HG03457 (cell line): Measurements from ENCODE around the gene CA5B.
"Not testable (repeated sequence)": the region's sequence is repeated elsewhere in the genome, so short reads cannot be mapped to it uniquely, and the experiment has no call there.

Experiments
- ATAC-seq: cut with Tn5 transposase; IDR thresholded peaks from one replicate; pipeline ENCODE4 v1.9.1; 2021; ENCODE audit warnings: moderate number of reproducible peaks; ENCODE audit not compliant: unreplicated experiment

Gene CA5B

DNA sequence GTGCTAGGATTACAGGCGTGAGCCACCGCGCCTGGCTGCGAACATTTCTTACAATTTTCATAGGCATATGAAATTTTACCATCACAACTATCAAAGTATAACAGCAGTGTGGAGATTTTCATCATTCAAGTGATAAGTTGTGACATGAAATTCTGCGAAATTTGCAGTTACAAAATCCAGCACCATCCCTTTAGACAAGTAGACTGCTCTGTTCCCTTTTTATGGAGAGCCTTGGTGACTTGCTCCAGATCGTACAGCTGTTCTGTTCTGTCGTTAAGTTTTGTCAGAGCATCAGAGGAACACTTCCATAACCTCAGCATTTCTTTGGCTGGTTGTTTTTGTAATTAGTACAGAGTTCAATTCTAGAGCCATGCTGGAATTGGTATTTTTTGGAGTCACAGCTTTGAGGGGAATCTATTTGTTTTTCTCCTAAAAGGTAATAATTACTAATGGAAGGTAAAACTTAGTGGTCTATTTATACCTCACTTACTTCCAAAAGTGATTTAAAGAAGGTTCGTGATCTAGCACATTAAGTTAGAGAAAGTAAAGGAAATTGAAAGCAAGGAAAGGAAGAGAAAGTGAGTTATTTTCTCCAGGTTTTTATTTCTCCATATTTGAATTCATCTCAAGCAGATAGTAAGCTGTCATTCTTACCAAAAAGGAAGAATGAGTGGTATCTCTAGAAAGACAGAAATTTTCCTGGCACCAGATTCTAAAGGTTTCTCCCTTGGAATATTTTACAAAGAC is 74.3 kb downstream of the CA5B start:
- no peak for ATAC-seq

DNA sequence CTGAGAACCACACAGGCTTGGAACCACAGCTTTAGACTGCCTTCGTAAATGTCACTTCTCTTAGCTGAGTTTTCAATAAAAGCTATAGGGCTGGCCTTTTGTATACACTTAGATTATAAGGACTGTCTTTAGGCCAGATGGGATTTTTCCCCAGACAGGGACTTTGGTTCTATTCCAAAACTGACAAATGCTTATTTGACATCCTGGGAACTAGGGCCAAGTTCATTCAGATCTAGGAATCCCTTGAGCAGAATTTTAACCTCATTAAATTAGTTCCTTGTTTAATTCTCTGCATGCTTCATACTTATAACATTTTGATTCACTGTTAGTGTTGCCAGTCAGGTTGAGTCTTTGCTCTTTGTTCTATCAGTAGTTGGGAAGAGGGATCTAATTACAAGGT is 75.3 kb downstream of the CA5B start:
- no peak for ATAC-seq

DNA sequence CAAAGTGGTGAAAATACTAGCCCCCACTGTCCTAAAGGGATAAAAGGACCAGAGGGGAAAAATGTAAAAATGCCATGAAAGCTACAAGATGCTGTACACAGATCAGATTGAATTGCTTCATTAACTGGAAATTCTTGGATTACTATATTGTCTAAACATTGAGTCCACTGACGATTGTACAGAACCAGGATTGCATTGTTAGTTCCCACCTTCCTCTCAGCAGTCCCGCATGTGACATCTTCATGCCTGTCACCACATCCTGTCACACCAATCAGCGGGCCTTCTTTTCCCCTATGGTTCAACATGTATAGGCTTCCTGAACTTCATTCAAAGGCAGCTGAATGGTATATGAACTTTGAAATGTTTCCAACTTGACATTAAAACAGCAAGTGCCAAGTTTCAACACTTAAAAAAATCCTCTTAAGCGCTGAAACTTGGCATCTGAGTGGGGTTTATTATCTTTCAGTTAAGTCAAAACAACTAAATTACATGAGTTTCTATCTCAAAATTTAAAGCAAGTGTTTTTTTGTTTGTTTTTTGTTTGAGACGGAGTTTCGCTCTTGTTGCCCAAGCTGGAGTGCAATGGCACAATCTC is 76.8 kb downstream of the CA5B start:
- no peak for ATAC-seq

DNA sequence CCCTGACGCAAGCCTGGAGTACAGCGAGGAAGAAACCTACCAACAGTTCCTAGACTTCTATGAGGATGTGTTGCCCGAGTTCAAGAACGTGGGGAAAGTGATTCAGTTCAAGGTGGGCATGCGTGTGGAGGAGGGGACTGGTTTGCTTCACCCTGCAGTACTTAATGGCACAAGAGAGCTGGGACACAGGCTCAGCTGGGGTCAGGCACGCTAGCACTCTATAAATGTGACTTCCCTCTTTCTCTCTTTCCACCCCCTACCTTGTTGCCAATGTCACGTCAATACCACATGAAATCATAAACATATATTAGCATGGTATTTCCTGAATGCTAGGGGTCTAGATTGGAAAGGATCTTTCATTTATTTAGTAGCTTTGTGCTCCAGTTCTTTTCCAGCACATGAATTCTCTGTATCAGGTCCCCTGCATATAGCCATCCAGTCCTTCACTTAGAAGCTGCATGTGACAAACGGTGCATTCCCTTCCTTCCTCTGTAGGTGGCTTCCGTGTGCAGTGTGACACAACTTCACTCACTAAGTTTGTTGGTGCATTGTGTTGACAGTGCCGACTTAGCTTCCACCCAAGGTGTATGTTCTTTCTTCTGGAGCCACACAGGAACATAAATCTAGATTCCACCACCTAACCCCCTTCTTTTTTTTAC is 77.8 kb downstream of the CA5B start:
- no peak for ATAC-seq

DNA sequence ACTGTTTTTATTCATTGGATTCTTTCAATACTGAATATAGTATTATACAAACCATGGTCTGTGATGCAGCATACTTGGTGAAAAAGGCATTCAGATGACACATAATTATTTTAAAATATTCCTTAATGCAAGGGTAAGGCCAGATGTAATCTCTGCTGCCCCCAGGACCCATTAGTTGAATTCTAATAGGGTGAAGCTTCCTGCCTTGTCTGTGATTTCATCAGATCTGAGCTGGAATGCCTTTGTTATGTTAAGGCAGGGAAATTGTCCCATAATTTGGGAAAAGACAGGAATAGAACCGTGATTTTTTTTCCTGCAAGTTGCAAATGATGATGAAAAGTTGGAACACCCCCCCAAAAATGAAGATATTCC is 78.4 kb downstream of the CA5B start:
- no peak for ATAC-seq

DNA sequence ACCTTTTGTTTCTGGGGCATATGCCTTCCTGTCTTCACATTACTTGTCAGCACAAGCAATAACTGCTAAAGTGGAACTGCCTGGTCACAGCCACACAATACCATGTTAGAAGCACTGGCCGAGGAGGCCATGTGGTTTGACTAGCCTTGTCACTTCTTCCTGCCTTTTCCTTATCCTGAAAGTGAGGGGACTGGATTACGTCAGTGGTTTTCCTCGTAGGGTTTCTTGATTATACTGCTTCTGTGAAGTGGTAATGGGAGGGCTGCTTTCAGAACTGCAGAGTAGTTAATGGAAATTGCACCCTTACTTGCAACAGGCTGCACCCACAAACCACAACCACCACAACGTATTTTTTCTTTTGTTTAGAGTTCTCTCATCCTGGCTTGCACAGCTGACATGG is 78.8 kb downstream of the CA5B start:
- no peak for ATAC-seq

DNA sequence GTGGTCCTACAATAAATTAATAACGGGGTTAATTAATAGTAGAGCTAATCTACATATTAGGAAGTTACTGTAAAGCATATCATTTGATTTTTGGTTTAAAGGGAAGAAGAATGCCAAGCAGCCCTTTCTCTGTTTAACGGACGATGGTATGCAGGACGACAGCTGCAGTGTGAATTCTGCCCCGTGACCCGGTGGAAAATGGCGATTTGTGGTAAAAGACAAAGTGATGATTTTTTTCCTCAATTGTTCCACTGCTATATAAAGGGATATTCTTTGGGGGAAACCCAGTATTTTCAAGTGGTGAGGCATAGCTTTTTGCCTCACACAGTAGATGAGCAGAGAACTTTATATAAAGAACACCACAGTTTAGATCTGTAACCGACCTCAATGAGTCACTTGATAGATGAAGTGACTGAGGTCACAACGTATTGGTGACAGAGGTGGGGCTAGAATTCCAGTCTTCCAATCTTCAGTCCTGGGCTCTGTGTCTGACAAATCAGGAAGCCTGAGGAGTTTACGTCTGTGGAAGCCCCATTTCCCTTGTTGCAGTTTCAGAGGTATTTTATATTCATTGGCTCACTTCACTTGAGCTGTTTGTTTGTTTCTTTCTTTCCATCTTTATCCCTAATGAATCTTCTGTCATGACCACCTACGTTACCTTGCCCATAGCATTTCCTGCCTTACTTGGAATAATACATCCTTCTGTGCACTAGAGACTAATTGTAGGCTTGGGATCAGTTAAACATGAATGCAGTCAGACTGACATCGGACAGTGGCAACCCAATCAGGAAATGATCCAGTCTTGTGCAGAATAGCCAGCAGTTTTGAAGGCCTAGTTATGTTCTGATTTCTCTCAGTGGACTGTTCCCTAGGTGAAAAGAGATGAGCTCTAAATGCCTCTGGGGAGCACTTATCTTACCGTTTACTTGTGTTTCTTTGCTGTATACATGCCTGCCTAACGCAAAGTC is 82.3 kb downstream of the CA5B start:
- ATAC-seq = no peak

DNA sequence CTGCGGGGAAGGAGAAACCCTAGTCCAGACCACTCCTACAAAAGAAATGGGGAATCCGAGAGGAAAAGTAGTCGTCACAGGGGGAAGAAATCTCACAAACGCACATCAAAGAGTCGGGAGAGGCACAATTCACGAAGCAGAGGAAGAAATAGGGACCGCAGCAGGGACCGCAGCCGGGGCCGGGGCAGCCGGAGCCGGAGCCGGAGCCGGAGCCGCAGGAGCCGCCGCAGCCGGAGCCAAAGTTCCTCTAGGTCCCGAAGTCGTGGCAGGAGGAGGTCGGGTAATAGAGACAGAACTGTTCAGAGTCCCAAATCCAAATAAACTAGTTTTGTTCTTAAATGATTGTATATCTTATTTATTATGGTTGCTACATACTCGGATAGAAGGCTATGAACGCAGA is 84.9 kb downstream of the CA5B start:
- ATAC-seq = no peak

DNA sequence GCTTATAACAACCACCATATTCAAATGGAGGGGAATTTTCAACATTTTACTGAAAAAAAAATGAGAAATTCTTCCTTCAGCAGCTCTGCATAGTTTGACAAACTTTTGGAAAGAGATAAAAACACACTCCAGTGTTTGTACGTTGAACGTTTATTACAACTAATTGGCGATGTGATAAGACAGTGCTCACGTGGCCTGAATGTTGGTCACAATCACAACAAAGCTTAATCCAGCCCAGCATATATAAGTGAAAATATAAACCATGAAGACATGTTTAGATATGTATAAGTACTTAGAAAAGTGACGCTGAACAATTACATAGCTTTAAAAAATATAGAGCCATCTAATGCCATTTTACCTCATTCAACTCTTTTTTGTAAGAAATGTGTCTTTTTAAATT is 87.9 kb downstream of the CA5B start:
- ATAC-seq = no peak

DNA sequence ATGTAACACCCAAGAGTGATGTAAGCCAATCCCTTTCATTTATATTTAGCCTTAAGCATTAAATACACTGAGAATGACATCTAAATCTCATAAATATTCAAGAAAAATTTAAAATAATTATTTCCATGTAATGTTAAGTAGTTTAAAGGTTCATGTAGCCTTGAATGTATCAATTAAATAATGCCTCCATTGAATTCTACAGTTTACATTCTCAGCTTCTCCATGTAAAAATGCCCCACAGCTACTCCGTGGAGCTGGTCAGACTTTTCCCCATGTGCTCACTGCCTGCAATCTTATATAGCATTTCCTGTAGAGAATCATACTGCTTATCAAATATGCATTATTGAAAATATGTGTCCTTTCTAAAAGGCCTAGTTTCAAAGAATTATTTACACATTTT is 91.1 kb downstream of the CA5B start:
- no peak for ATAC-seq

DNA sequence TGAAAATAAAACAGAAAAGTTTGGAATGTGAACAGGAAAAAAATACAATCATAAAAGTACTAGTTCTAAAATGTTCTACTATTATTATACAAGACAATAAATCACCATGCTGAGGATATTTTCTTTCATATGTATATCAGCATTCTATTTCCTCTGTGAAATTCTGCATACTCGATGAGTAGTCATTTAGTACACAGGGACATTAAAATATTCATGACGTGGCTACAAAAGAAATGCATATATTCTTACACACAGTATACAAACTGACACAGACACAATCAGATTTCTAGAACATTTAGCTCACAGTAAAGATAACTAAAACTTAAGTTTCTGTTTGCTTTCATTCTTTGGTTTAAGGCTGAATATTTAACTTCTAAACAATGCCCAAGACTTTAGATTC is 93.3 kb downstream of the CA5B start:
- ATAC-seq = not testable (repeated sequence)

DNA sequence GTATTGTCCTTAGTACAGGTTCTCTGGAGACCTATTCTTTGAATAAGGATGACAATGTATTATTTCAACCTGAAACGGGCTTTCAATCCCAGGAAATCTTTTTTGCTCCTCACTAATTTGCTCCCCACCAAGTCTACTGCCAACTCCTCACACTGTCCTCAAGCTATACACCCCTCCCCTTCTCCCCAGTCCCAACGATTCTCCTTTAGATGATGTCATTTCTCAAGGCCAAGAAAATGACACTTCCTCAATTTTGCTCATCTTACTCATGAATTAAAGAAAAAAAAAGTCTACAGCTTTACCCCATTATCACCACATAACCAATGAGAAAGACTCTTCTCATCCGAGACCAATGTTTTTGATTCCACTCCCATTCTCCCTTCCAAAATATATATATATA is 96.0 kb downstream of the CA5B start:
- ATAC-seq = no peak

DNA sequence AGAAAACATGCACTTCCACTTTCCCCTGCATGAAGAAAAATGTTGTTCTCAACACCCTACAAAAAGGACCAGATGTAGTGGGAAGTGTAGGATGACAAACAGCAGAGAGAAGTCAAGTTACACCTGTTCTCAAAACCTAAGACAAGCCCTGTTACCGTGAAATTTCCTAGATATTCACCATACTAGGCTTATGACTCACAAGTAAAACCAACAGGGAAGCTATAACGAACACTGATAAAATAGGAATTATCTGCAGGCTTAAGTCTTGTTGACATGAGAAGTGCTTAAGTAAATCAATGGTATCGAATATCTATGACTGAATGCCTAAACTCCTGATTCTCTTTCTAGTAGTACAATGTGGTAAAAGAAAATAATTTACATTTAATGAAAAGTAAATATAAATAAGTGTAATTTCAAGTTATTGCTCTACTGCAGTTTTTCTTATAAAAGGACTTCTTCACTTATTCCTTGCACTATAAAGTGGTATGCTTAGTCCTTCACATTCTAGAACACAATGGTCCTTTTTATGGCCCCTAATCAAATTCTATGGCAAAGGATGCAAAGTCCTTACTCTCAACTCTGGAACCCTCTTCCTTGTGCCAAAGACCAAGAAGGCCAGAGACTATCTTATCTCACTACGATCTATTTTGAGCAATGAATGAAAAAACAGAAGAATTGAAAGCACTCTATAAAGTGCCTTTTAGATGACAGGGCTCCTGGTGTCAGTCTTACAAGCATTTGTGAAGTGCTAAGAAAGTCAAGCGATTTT is 96.9 kb downstream of the CA5B start:
- no peak for ATAC-seq
